22Rv1 (cell line): ENCODE measurements around the gene C13orf42.

ENCODE experiments used
- ZFX ChIP-seq: fragments of 450-650 bp; IDR thresholded peaks from 2 replicates; pipeline ENCODE4 v1.6.1; 2017; ENCODE audit warnings: antibody characterized with exemption, borderline replicate concordance
- TF ChIP-seq, protein P1 (sequence below): fragments of 450-650 bp; IDR thresholded peaks from 2 replicates; pipeline ENCODE4 v1.5.1; 2017; ENCODE audit warnings: mild to moderate bottlenecking

DNA sequence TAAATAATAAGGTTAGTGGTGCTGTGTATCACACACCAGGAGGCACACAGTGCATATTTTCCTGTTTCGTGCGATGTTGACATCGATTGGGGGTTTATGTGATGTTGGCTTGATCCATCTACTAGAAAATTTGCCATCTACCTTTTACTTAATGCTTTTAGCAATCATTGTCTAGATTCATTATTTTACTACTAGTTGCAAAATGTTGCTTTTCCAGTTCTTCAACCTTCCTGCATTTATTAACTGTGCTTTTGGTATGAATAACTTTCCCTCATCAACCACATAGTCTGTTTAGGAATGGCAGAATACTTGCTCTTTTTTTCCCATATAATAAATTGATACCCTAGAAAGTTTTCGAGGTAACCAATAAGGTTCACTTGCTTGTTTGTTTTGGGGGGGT is 17.5 kb downstream of the C13orf42 start:
- TF ChIP-seq, protein P1, sequence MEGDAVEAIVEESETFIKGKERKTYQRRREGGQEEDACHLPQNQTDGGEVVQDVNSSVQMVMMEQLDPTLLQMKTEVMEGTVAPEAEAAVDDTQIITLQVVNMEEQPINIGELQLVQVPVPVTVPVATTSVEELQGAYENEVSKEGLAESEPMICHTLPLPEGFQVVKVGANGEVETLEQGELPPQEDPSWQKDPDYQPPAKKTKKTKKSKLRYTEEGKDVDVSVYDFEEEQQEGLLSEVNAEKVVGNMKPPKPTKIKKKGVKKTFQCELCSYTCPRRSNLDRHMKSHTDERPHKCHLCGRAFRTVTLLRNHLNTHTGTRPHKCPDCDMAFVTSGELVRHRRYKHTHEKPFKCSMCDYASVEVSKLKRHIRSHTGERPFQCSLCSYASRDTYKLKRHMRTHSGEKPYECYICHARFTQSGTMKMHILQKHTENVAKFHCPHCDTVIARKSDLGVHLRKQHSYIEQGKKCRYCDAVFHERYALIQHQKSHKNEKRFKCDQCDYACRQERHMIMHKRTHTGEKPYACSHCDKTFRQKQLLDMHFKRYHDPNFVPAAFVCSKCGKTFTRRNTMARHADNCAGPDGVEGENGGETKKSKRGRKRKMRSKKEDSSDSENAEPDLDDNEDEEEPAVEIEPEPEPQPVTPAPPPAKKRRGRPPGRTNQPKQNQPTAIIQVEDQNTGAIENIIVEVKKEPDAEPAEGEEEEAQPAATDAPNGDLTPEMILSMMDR, result no peak
- TF ChIP-seq ZFX, result no peak
